Measurements from ENCODE around the gene GAS6.

Gene GAS6

DNA sequence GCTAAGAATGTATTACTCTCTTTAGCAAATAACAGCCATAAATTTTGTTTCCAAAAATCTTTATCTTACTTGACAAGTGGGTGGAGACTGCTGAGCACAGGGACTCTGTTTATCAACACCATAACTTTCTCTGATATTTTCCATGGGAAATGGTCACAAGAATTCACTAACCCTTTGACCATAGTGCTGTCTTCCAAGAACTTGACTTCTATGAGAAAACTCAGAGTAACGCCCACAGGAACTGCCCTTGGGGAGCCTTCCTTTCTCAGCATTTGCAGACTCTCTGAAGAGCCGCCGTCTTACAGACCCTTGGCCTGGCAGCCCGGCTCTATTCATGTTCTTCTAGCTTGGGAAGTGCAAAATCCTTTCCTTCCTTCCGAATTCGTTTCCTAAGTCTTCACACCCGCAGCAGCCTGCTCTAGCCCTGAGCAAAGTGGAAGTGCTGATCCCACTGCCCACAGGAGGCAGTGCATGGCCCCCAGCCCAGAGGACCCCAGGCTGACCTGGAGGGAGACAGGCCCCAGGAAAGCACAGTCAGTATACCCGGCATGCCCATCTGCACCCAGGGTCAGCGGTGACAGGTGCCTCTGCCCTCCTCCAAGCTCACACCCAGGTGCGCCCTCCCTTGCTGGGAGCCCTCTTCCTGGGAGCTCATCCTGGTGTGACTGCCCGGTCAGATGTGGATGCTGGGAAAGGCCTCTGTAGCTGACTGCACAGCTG is 10.2 kb downstream of the GAS6 start:
- peaks cover 3% of the 10 kb centered on the region for H3K4me1 ChIP-seq (ENCODE audit: control insufficient read depth, insufficient read depth, low read length)
- no peaks in the 10 kb centered on the region for H3K9me3 ChIP-seq (ENCODE audit: control insufficient read depth, insufficient read depth, low read length)
- H3K36me3 ChIP-seq (ENCODE audit: control insufficient read depth, insufficient read depth, low read length) = no peaks in the 10 kb centered on the region
- H3K27me3 ChIP-seq (ENCODE audit: control insufficient read depth, insufficient read depth, low read length) = no peaks in the 10 kb centered on the region
- no peak overlapping the region for H3K4me3 ChIP-seq (ENCODE audit: low read depth, low read length)
- no peak overlapping the region for H3K9ac ChIP-seq (ENCODE audit: low read depth, low read length)

DNA sequence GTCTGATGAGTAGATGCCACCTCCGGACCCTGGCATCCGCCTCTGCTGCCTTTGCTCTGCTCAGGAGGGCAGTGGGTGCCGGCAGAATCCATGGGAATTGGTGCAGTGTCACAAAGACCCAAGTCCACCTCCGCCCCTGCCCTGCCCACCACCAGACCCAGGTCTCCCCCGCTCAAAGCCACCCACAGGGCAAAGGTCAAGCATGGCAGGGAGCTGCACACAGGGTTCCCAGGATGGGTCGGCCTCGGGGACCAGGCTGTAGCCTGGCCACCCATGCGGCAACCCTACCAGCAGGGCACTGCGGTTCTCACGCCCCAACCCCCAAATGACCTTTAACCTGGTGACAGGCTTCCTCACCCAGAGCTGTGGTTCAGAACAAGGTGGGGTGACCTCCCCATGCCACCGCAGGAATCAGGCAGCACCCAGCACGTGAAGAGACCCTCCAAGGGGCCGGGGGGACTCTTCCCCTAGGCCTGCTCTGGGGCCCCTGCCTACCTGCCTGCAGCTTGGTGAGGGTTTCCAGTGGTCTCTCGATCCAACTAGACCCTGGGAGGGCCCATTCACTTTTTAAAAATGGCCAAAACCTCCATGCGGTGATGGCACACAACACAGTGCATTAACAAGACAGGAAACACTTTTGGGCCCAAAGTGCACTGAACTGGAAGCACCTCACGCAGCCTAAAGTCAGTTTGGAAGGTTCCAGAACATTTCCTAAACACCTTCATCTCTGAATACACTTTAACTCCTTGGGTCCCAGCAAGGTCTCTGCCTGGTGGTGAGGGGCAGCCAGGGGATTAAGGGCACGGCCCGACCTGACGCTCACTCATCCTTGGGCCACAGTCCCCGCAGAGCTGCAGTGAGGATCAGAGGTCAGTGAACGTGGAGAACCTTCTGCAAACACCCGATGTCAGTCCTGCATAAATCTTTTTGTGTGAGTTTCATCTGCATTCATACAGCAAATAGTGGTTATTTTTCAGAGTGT is 11.0 kb downstream of the GAS6 start:
- H3K4me3 ChIP-seq (ENCODE audit: low read depth, low read length) = no peak overlapping the region
- no peaks in the 10 kb centered on the region for H3K9me3 ChIP-seq (ENCODE audit: control insufficient read depth, insufficient read depth, low read length)
- H3K9ac ChIP-seq (ENCODE audit: low read depth, low read length) = no peak overlapping the region
- peaks cover 3% of the 10 kb centered on the region for H3K4me1 ChIP-seq (ENCODE audit: control insufficient read depth, insufficient read depth, low read length)
- H3K36me3 ChIP-seq (ENCODE audit: control insufficient read depth, insufficient read depth, low read length) = no peaks in the 10 kb centered on the region
- H3K27me3 ChIP-seq (ENCODE audit: control insufficient read depth, insufficient read depth, low read length) = no peaks in the 10 kb centered on the region

DNA sequence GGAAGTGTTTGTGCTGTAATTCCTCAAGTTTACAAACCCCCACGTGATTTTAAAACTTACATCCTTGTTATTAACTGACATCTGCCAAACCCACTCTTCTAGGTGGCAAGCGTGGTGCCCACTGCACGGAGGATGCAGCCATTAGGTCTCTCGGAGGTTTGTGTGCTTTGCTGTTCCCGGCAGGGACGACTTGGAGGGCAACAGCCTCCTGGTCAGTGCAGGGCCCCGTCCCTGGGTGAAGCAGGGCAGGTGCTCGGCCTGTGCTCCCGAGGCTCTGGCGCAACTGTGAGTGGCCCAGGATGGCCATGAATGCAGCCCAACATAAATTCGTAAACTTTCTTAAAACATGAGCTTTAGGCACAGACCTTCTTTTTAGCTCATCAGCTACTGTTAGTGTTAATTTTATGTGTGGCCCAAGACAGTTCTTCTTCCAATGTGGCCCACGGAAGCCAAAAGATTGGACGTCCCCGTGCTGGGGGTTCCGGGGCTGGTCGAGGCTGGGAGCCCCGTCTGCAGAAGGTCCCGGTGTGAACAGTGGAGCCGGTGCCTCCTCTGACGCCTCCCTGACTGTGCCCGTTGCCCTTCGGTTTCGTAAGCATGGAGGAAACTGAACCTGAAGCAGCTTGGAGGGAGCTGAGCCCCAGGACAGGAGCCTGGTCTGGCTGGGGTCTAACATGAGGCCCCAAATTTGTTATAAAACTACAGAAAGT is 11.9 kb downstream of the GAS6 start:
- H3K9ac ChIP-seq (ENCODE audit: low read depth, low read length) = no peak overlapping the region
- no peak overlapping the region for H3K4me3 ChIP-seq (ENCODE audit: low read depth, low read length)
- no peaks in the 10 kb centered on the region for H3K9me3 ChIP-seq (ENCODE audit: control insufficient read depth, insufficient read depth, low read length)
- no peaks in the 10 kb centered on the region for H3K27me3 ChIP-seq (ENCODE audit: control insufficient read depth, insufficient read depth, low read length)
- peaks cover 3% of the 10 kb centered on the region for H3K4me1 ChIP-seq (ENCODE audit: control insufficient read depth, insufficient read depth, low read length)
- no peaks in the 10 kb centered on the region for H3K36me3 ChIP-seq (ENCODE audit: control insufficient read depth, insufficient read depth, low read length)

DNA sequence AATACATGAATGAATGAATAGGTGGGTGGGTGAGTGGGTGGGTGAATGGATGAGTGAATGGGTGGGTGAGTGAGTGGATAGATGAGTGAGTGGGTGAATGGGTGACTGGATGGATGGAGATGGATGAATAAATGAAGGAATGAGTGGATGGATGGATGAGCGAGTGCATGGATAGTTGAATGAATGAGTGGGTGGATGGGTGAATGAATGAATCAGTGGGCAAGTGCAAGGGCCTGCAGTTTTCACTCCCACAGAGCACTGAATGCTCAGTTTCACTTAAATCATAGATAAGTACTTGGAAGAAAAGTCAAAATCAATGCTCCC is 12.4 kb downstream of the GAS6 start:
- Histone ChIP-seq H3K36me3 (ENCODE audit: control insufficient read depth, insufficient read depth, low read length) (peaks cover 4% of the 10 kb centered on the region), H3K27me3 (ENCODE audit: control insufficient read depth, insufficient read depth, low read length) (no peaks in the 10 kb centered on the region), H3K4me1 (ENCODE audit: control insufficient read depth, insufficient read depth, low read length) (peaks cover 3% of the 10 kb centered on the region), H3K9ac (ENCODE audit: low read depth, low read length) (no peak overlapping the region), H3K4me3 (ENCODE audit: low read depth, low read length) (no peak overlapping the region), H3K9me3 (ENCODE audit: control insufficient read depth, insufficient read depth, low read length) (no peaks in the 10 kb centered on the region)

DNA sequence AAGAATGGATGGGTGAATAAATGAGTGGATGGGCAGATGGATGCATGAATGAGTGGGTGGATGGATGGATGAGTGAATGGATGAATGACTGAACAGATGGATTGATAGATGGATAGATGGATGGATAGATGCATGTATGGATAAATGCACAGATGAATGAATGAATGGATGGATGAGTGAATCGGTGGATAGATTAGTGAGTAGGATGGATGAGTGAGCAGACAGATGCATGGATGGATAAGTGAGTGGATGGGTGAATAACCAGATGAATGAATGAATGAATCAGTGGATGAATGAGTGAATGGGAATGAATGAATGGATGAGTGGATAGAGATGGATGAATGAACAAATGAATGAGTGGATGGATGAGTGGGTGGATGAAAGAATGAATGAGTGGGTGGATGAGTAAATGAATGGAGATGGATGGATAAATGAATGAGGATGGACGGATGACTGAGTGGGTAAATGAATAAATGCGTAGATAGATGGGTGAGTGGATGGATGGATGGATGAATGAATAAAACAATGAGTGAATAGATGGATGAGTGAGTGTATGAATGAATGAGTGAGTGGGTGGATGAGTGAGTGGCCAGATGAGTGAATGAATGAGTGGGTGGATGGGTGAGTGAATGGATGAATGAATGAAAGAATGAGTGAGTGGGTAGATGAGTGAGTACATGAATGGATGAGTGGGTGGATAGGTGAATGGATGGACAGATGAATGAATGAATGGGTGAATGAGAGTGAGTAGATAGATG is 13.0 kb downstream of the GAS6 start:
- Histone ChIP-seq H3K9me3 (ENCODE audit: control insufficient read depth, insufficient read depth, low read length) (no peaks in the 10 kb centered on the region), H3K36me3 (ENCODE audit: control insufficient read depth, insufficient read depth, low read length) (peaks cover 4% of the 10 kb centered on the region), H3K4me3 (ENCODE audit: low read depth, low read length) (no peak overlapping the region), H3K27me3 (ENCODE audit: control insufficient read depth, insufficient read depth, low read length) (no peaks in the 10 kb centered on the region), H3K4me1 (ENCODE audit: control insufficient read depth, insufficient read depth, low read length) (peaks cover 3% of the 10 kb centered on the region), H3K9ac (ENCODE audit: low read depth, low read length) (no peak overlapping the region)

DNA sequence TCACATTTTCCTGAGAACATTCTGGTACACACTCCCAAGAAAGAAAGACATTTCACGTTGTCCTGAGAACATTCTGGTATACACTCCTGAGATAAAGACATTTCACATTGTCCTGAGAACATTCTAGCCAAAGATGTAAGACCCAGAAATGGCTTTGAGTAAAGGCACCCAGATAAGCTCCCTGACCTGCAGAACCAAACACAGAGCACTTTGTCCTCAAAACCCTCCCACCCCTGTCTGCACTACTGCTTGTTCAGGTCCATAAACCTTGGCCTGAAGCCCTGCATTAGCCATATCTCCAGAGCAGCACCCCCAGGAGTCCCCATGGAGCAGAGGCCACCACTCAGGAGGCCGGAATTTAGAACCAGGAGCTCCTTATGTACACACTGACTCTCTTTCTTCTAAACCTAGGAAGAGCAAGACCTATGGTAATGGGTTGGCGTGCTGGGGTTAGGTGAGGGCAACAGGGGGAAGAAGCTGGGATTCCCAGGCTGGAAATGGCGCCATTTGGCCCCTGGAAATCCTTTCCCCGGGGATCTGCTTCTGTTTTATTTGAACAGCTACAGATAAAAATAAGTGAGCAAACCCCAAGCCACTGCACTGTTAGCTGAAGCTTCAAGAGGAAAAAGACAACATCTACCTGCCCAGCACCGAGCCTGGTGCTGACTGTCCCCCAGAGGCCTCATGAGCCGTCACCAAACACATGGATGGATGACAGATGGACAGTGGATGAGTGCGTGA is 13.7 kb downstream of the GAS6 start:
- Histone ChIP-seq H3K9me3 (ENCODE audit: control insufficient read depth, insufficient read depth, low read length) (no peaks in the 10 kb centered on the region), H3K27me3 (ENCODE audit: control insufficient read depth, insufficient read depth, low read length) (no peaks in the 10 kb centered on the region), H3K4me1 (ENCODE audit: control insufficient read depth, insufficient read depth, low read length) (peaks cover 3% of the 10 kb centered on the region), H3K9ac (ENCODE audit: low read depth, low read length) (no peak overlapping the region), H3K36me3 (ENCODE audit: control insufficient read depth, insufficient read depth, low read length) (peaks cover 4% of the 10 kb centered on the region), H3K4me3 (ENCODE audit: low read depth, low read length) (no peak overlapping the region)

DNA sequence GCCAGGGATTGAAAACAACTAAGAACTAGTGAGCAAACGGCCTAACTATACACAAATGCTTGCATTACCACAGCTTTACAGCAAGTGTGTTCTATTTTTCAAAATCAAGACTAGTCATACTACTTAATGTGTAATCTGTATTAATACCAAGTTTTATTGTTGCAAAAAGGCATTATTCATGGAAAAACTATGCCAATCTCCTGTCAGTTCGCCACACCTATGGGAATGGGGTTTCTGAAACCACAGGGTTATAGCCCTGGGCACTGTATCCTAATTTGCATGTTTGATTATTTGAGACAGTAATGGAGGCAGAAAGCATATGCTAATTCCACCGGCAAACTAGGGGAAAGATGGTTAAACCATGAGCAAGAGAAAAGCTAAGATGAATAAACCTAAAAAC is 14.3 kb downstream of the GAS6 start:
- Histone ChIP-seq H3K9me3 (ENCODE audit: control insufficient read depth, insufficient read depth, low read length) (no peaks in the 10 kb centered on the region), H3K36me3 (ENCODE audit: control insufficient read depth, insufficient read depth, low read length) (peaks cover 4% of the 10 kb centered on the region), H3K4me1 (ENCODE audit: control insufficient read depth, insufficient read depth, low read length) (peaks cover 3% of the 10 kb centered on the region), H3K9ac (ENCODE audit: low read depth, low read length) (no peak overlapping the region), H3K27me3 (ENCODE audit: control insufficient read depth, insufficient read depth, low read length) (no peaks in the 10 kb centered on the region), H3K4me3 (ENCODE audit: low read depth, low read length) (no peak overlapping the region)

DNA sequence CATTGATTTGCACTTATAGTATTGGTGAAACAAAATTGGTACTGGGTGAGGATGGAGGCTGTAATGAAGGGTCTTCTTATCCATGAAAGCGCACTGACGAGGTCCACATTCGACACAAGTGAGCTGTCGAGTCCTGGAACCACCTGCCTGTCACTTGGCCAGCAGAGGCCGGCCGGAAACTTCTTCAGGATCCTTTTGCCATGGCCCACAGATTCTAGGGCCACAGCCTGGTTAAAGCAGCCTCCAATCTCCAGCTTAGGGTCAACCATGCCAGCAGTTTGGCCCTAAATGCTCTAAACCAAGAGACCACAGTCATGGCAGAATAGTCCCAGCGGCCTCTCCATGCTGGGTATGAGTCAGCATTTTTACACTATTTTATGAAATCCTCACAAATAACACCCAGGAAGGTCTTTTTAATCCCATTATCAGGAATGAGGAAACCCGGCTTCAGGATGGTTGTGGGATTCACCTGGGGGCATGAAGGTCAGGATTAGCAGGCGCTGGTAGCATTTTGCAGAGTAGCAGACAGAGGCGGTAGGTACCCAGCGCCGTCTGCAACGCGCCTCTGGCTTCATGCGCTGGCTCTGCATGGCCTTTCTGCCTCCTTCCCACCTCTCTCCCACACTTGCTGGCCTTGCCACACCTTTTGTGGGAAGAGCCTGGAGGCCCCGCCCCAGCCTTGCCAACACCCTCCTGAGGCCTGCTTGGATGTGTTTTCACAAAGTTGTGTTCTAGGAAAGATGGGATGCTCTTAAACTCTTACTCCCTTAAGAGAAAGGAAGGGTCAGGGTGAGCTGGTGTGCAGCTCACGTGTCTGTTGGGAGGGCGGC is 15.2 kb downstream of the GAS6 start:
- H3K4me1 ChIP-seq (ENCODE audit: control insufficient read depth, insufficient read depth, low read length) = peaks cover 3% of the 10 kb centered on the region
- H3K9ac ChIP-seq (ENCODE audit: low read depth, low read length) = peak overlapping the region; percentile 8
- H3K27me3 ChIP-seq (ENCODE audit: control insufficient read depth, insufficient read depth, low read length) = no peaks in the 10 kb centered on the region
- H3K4me3 ChIP-seq (ENCODE audit: low read depth, low read length) = no peak overlapping the region
- no peaks in the 10 kb centered on the region for H3K9me3 ChIP-seq (ENCODE audit: control insufficient read depth, insufficient read depth, low read length)
- H3K36me3 ChIP-seq (ENCODE audit: control insufficient read depth, insufficient read depth, low read length) = peaks cover 4% of the 10 kb centered on the region

DNA sequence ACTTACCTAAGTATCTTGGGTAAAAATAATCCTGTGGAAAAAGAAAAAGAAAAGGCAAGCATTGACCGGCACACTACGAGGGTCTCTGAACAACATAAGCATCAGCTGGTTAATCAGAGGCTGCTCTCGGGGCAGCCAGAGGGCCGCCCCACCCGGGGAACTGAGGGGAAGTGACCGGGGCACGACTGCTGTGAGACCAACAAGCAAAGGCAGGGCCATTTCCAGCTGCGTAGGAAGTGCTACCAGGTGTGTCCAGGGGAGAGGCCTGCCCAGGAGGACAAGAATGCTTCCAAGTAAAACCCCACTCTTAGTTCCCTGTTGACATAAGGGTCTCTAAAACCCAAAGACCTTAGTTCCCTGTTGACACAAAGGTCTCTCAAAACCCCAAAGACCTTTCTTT is 15.9 kb downstream of the GAS6 start:
- no peak overlapping the region for H3K9ac ChIP-seq (ENCODE audit: low read depth, low read length)
- peaks cover 4% of the 10 kb centered on the region for H3K36me3 ChIP-seq (ENCODE audit: control insufficient read depth, insufficient read depth, low read length)
- no peak overlapping the region for H3K4me3 ChIP-seq (ENCODE audit: low read depth, low read length)
- no peaks in the 10 kb centered on the region for H3K27me3 ChIP-seq (ENCODE audit: control insufficient read depth, insufficient read depth, low read length)
- H3K4me1 ChIP-seq (ENCODE audit: control insufficient read depth, insufficient read depth, low read length) = peaks cover 3% of the 10 kb centered on the region
- no peaks in the 10 kb centered on the region for H3K9me3 ChIP-seq (ENCODE audit: control insufficient read depth, insufficient read depth, low read length)

DNA sequence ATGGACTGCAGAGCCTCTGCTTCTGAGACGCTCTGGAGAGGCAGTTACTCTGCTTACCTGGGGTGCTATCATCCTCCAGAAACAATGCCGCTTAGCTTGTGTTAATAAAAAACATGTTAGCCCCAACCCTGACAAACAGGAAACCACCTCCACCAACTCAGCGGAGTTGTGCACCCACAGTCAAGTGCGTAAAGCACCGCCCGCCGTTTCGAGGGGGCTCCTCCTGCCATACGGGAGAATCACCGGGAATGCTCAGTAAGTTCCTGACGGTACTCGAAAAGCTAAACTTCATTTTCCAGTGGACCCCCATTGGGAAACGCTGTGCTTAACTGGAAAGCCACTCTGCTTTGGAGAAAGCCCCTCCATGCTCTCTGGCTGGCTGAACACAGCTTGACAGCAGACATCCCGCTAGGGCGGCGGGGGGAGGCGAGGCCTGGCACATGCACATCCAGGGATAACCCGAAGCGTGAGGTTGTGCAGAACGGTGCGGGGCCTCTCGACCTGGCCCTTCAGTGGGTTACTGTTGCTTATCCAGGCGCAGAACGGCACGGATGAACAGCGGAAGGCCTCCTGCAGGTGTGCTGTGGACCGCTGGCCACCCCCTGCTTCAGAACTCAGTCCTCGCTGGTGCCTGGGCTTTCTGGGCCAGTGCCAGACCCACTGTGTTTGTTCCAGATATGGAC is 17.1 kb downstream of the GAS6 start:
- no peaks in the 10 kb centered on the region for H3K9me3 ChIP-seq (ENCODE audit: control insufficient read depth, insufficient read depth, low read length)
- H3K4me3 ChIP-seq (ENCODE audit: low read depth, low read length) = no peak overlapping the region
- peaks cover 3% of the 10 kb centered on the region for H3K4me1 ChIP-seq (ENCODE audit: control insufficient read depth, insufficient read depth, low read length)
- no peaks in the 10 kb centered on the region for H3K27me3 ChIP-seq (ENCODE audit: control insufficient read depth, insufficient read depth, low read length)
- H3K9ac ChIP-seq (ENCODE audit: low read depth, low read length) = no peak overlapping the region
- H3K36me3 ChIP-seq (ENCODE audit: control insufficient read depth, insufficient read depth, low read length) = peaks cover 4% of the 10 kb centered on the region
